Renal cortical epithelial cell (primary cell): Measurements from ENCODE around the gene GRIP1. TPM values are rescaled to one million over a fixed set of nuclear protein-coding genes. Genes with fewer than 3 reads are reported as not detected.

Experiments
- DNase-seq: peaks from one replicate; pipeline ENCODE4 v3.0.0-alpha.2; 2011; ENCODE audit warnings: low read depth
- total RNA-seq: library from RNA; depleted of rRNA; stranded (reverse); fragments of >200 nt; gene quantifications from 2 replicates; pipeline ENCODE4 v1.2.3, GENCODE V29; 2014

Gene GRIP1
- total RNA-seq, 1 donor from 2014 or later = 32.4 TPM

GRCh38 chr12:66392266-66392915 is 286.5 kb downstream of the GRIP1 start:
- DNase-seq = no peak

GRCh38 chr12:66388517-66388916 is 290.4 kb downstream of the GRIP1 start:
- no peak for DNase-seq

GRCh38 chr12:66387117-66387516 is 291.8 kb downstream of the GRIP1 start:
- DNase-seq = peak; percentile 10

GRCh38 chr12:66380769-66381535 is 297.9 kb downstream of the GRIP1 start:
- no peak for DNase-seq

GRCh38 chr12:66379616-66380015 is 299.3 kb downstream of the GRIP1 start:
- no peak for DNase-seq

- no peak for DNase-seq
Observed at GRCh38 chr12:66375560-66375959, 303.3 kb downstream of the GRIP1 start.

GRCh38 chr12:66371982-66372381 is 306.9 kb downstream of the GRIP1 start:
- no peak for DNase-seq

- no peak for DNase-seq
Observed at GRCh38 chr12:66367015-66367667, 311.7 kb downstream of the GRIP1 start.

GRCh38 chr12:66365718-66366490 is 313.0 kb downstream of the GRIP1 start:
- DNase-seq = no peak

- DNase-seq = no peak
Observed at GRCh38 chr12:66361703-66362102, 317.2 kb downstream of the GRIP1 start.

- peak; percentile 64 for DNase-seq
Observed at GRCh38 chr12:66359300-66359699, 319.6 kb downstream of the GRIP1 start.

- peak; percentile 39 for DNase-seq
Observed at GRCh38 chr12:66354291-66354690, 324.6 kb downstream of the GRIP1 start.

GRCh38 chr12:66352899-66353298 is 326.0 kb downstream of the GRIP1 start:
- DNase-seq = no peak

- peak; percentile 29 for DNase-seq
Observed at GRCh38 chr12:66352197-66352596, 326.7 kb downstream of the GRIP1 start.

GRCh38 chr12:66351301-66351700 is 327.6 kb downstream of the GRIP1 start:
- no peak for DNase-seq

- no peak for DNase-seq
Observed at GRCh38 chr12:66345956-66346355, 332.9 kb downstream of the GRIP1 start.

GRCh38 chr12:66345212-66345611 is 333.7 kb downstream of the GRIP1 start:
- DNase-seq = no peak

- DNase-seq = no peak
Observed at GRCh38 chr12:66341126-66341525, 337.8 kb downstream of the GRIP1 start.

- DNase-seq = no peak
Observed at GRCh38 chr12:66340131-66340530, 338.7 kb downstream of the GRIP1 start.

- no peak for DNase-seq
Observed at GRCh38 chr12:66337381-66338010, 341.4 kb downstream of the GRIP1 start.

GRCh38 chr12:66335746-66336145 is 343.1 kb downstream of the GRIP1 start:
- DNase-seq = no peak

- no peak for DNase-seq
Observed at GRCh38 chr12:66331814-66332213, 347.1 kb downstream of the GRIP1 start.
